CMK (cell line): Measurements from ENCODE around the gene SMAP1.

Source experiments
- DNase-seq: peaks from one replicate; pipeline ENCODE4 v3.0.0-alpha.2; 2010; ENCODE audit warnings: low read depth

SMAP1 gene

DNA sequence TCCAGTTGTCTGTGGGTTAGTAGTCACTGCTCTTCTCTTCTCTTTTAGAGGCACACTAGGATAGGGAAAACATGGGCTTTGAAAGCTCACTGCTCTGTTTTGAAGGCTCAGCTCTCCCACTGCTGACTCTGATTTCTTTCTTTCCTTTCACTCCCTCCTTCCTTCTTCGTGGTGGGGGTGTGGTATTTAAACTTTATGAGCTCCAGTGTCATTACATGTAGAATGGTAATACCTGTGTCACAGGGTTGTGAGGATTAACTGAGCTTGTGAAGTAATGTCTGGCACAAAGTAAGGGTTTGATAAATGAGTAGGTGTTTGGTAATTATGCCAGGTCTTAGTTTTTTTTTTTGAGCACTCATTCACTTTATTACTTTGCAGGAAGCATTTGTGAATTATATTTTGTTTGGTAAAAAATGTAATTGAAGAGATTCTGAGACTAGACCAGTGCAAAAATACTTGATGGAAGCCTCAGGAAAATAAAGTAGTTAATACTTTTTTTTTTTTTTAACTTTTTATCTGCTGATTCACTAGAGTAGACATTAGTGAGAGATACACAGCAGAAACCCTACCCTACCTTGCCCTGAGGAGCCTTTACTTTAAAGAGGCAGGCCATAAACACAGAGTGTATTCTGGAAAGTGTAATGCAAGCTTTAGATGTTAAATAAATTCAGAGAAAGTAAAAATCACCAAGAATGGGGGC lies 17.3 kb downstream of the SMAP1 start:
- no peak for DNase-seq

DNA sequence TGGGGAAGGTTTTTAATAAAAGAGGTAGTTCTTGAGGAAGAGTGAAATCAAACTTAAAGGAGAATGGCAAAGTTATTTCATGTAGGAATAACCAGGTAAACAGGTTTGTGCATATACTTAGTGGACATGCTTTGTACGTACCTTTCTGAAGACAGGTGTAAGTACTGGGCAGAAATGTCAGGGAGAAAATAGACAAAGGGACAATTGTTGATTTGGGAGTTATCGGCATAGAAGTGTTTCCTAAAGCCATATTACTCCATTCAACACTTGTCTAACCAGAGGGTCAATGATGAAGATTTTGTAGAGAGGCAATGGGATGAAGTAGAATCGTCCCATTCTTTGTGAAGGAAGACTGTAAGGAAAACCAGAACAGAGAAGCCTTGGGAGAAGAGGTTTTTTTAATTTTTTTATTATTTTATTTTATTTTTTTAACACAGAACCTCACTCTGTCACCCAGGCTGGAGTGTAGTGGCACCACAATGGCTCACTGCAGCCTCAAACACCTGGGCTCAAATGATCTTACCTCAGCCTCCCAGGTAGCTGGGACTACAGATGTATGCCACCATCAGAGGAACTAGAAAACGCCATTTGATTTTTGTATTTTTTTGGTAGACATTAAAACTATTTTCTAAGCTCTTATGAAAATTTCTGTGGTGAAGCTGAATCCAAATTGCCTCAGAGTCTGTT lies 18.0 kb downstream of the SMAP1 start:
- DNase-seq = no peak

DNA sequence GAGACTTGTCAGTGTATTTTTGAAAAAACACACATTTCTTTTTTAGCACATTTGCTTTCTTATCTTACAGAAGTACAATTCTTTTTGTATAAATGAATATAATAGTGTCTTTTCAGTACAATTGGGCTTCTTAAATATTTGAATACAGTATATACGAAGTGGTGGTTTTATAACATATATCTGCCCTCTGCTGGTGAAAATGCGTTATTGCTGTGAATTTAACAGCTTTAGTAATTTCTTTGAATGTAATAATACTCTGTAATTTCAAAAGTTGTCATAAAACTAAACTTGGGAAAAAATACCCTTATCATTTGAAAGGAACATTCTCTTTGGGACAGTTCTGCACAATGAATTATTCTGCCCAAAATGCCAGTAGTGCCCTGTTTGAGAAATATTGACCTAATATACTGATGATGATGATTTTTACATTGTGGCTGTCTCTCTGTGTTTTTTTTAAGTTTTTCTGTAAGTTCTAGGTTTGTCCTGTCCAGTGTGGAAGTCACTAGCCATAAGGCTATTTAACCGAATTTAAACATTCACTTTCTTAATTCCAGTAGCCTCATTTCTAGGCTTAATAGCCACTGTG lies 19.0 kb downstream of the SMAP1 start:
- no peak for DNase-seq

DNA sequence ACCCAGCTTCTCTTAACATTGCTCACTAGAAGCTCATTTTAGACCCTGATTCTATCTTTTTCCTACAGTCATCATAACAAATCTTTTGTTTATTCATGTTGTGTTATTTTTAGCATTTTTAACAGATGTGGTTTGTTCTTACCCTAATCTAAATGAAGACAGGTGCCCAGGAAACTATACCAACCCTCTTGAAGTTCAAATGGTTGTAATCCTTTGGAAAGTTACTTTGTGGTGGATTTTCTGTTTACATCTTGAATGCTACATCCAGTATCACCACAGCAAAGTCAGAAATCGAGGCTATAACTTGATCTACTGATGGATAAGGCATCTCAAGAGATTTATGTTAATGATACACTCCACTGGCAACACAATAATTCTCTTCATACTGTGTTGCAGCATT lies 26.2 kb downstream of the SMAP1 start:
- DNase-seq = no peak

GRCh38 chr6:70694371-70694770 lies 26.7 kb downstream of the SMAP1 start:
- no peak for DNase-seq

DNA sequence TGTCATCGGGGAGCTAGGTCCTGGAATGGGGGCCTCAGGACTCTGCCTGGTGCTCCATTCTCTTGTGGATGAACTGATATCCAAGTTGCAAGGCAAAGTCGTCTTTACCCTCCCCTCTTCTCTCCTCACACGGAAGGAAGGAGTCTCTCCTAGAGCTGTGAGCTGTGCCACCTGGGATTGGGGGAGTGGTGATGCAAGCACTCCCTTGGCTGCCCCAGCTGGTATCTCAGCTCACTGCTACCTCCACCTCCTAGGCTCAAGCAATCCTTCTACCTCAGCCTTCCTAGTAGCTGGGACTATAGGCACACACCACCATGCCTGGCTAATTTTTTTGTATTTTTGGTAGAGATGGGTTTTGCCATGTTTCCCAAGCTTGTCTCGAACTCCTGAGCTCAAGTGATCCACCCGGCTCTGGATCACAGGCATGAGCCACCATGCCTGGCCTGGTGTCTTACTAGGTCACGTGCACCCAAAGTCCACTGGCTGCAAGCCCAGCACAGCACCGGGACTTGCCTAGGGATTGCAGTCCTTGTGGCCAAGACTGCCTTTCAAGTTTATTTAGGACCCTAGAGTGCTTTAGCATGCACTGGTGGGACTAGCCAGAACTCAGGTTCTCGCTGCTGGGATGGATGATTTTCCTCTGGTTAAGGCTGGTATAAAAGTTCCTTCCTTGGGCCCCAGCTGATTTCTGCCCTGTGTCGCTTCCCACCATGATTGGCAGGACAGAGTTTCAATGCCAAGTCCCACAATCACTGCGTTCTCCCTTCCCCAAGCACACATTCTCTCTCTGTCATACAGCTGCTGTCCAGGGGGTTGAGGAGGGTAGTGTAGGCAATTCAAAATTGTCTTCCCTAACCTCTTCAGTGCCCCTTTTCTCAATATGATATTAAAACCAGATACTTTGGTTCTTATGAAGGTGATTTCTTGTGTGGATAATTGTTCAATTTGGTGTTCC lies 33.5 kb downstream of the SMAP1 start:
- no peak for DNase-seq

DNA sequence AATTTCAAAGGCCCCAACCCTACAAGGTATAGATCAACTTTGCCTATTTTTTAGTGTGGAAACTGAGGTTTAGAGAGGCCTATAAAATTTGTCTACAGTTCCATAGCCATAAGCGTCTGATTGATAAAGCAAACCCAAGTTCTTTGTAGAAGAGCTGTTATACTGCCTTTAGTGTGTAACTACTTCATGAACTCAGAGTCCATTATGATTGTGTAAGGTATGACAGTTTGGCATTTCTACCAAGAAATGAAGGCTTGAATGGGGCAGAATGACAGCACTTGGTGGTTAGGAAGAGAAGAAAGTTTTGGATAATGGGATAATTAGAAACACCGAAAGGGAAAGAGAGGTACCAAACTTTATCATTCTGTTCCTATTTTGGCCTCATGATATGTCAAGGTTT lies 38.1 kb downstream of the SMAP1 start:
- no peak for DNase-seq

DNA sequence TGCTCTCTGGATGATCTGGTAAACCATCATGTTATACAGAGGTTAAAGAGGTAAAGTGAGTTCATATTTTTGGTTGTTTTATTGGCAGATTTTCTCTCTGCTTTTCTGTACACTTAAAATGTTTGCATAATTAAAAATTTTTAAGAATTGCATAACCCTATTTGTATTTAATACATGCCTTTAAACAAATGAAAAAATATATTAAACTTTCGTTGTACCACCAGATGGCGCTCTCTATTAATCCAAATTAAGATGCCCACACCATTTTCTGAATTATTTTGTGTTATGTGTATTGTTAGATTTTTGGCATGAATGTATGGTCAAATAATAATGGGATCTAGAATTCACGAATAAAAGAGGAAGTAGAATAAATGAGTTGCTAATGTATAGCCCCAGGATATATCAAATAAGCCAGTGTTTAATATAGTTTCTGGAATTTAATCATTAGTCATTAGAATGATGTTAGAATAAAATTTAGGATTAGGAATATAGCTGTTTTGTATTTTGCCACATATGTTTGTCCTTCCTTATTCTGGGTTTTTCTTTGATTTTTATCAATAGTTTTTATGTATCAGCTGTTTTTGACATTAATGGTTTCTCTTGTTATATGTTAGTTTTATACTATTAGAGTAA lies 38.9 kb downstream of the SMAP1 start:
- DNase-seq = no peak

- DNase-seq = no peak
These were observed 40.2 kb downstream of the SMAP1 start for GRCh38 chr6:70707893-70708292.

- DNase-seq = no peak
These were observed 40.8 kb downstream of the SMAP1 start for GRCh38 chr6:70708448-70708847.

- DNase-seq = no peak
These were observed 42.1 kb downstream of the SMAP1 start for GRCh38 chr6:70709826-70710225.

- DNase-seq = no peak
These were observed 47.1 kb downstream of the SMAP1 start for GRCh38 chr6:70714716-70715257.

DNA sequence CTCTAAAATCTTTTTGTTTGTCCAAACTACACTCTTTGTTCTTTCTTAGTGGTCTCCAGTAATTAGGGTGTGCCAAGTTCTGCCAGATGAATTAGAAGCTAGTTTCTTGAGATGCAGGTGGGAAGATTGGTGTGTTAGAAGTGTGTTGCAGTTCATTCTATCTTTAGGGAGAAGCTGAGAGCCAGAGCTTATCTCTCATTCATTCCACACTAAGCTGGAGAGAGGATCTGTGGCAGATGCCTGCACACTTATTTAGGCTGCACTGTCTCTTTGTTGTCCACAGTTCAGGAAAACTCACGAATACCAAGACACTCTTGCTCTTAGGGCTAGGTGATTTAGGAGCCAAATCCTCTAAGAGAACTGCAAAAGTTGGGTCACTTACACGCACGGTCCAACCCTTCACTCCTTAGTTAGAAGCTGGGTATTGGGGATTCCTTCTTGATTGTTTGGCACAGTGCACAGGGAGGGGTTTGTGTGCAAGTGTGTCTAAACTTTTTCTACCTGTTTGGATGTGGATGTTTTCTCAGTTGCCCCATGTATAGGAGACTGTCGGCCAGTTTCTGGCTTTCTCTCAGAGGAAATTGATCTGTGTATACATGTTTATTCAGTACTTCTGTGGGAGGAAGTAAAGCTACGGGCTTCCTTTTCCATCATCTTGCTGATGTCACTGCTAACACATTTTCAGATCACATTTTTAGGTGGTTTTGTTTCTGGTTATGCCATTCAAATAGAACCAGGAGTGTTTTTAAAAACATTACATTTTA lies 49.5 kb downstream of the SMAP1 start:
- no peak for DNase-seq

- no peak for DNase-seq
These were observed 56.8 kb downstream of the SMAP1 start for GRCh38 chr6:70724524-70724923.

DNA sequence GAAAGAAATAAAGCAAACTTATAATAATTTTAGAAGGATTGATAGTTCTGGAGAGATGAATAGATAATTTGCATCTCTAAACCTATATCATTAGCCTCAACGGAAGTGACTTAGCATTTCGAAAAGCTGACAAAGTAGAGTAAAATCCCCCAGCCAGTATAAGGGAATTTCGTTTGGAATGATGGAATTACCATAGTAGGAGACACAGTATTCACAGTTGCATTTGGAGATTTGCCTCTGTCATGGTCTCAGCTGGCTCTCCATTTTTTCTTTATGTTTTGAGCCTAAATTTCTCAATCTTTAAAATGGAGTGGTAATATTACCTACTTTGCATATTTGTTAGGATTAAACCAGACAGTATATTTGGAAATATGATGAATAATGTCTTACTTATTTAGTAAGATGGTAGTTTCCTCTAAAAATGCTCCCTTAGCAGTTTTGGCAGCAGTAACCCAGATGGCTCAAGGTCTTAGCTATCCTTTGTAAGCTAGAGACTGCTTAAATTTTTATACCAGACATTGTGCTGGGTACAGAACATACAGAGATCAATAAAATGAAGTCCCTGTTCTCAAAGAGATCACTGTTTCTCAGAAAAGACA lies 58.2 kb downstream of the SMAP1 start:
- no peak for DNase-seq

DNA sequence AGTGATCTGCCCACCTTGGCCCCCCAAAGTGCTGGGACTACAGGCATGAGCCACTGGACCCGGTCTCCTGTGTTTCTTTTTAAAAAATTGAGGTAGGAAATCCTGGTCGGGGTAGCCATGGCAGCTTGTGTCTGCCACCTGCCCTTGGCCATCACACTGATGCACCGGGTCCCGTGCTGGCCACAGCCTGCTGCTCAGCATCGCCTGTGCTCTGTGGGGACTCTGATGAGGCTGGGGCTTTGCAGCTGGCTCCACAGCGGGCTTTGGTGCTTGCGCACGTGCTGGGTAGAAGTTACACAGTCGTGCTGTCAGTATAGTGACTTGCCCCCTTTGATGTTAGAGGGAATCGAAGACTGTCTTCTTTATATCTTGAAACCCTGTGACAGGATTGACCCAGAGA lies 66.7 kb downstream of the SMAP1 start:
- no peak for DNase-seq

DNA sequence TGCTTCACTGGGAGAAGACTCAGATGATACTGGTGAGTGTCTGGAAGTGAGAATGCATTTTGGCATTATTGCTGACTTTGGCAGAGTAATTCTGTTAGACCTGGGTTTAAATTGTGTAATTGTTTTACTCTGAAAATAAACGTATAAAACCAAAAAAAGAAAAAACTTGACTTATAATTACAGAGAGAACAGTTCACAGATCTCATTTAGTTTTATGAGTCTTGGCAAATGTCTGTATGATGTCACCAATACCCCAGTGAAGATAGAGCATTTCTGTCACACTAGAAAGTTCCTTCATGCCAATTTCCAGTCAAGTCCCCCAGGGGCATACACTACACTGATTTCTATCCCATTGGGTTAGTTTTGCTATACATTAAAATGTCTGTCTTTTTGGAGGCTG lies 67.3 kb downstream of the SMAP1 start:
- no peak for DNase-seq

DNA sequence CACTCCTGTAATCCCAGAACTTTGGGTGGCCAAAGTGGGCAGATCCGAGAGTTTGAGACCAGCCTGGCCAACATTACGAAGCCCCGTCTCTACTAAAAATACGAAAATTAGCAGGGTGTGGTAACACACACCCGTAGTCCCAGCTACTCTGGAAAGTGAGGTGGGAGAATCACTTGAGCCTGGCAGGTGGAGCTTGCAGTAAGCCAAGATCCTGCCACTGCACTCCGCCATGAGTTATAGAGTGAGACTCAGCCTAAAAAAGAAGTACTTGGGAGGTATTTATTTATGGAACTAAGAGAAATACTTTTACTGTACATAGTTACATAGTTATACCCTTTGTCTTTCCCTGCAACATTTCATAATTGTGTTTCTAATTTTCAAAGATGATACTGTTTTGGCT lies 67.8 kb downstream of the SMAP1 start:
- DNase-seq = no peak

GRCh38 chr6:70738028-70738427 lies 70.3 kb downstream of the SMAP1 start:
- no peak for DNase-seq

DNA sequence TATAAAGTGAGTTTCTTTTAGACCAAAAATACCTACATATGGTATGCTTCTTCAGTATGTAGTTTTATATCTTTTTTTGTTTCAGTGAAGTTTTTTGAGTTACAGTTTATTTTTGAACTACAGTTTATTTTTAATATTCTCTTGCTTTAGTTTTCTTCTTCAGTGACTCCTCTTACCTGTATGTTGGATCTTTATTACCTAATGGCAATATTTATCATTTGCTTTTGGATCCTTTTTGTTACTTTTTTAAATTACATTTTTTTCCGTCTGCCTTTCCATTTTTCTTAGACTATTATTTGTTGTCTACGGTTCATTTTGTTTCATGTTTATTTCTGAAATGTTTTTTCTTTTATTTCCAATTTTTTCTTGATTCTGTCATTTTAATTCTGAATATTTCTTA lies 71.9 kb downstream of the SMAP1 start:
- DNase-seq = no peak
